Measurements from ENCODE around the gene CTDP1.

GRCh38 chr18:79684787-79685186 lies 5.2 kb downstream of the CTDP1 start:
- TF ChIP-seq CTCF (IDR thresholded peaks at IDR 0.05 in 2 of 3, conservative IDR thresholded peaks at IDR 0.05 in 1 of 3; ENCODE audit: borderline replicate concordance in 1 of 3, insufficient read depth in 1 of 3, low read depth in 2 of 3, low read length in 2 of 3), result no peak
- no peak for TF ChIP-seq ELF1 (IDR thresholded peaks at IDR 0.05; ENCODE audit: borderline replicate concordance, low read depth)
- no peak for TF ChIP-seq ATF3 (IDR thresholded peaks at IDR 0.05)
- no peak for TF ChIP-seq POLR2AphosphoS5 (IDR thresholded peaks at IDR 0.05; ENCODE audit: low read depth, low read length)
- no peak for TF ChIP-seq YY1 (IDR thresholded peaks at IDR 0.05; ENCODE audit: extremely low read depth, insufficient replicate concordance, low read depth, low read length)
- TF ChIP-seq POLR2A (IDR thresholded peaks at IDR 0.05; ENCODE audit: borderline replicate concordance, extremely low read depth, insufficient read depth, insufficient read length), result no peak
